ENCODE measurements around the gene TOP3B. TPM values are rescaled to one million over a fixed set of nuclear protein-coding genes. Genes with fewer than 3 reads are reported as not detected.
A peak's percentile ranks its signal among the peaks of the same experiment; 100 is the strongest.

The TOP3B gene
- total RNA-seq, 1 donor from 2014 or later: 27.9 TPM

GRCh38 chr22:21996175-21996720, 13.7 kb upstream of the TOP3B start:
- no peak for FAIRE-seq
- TF ChIP-seq CTCF (IDR thresholded peaks at IDR 0.05; ENCODE audit: insufficient read depth, low read length, severe bottlenecking): no peak
- Histone ChIP-seq H3K4me3 (ENCODE audit: low read depth, low read length) (no peak overlapping the region), H3K36me3 (ENCODE audit: control insufficient read depth, insufficient read depth, low read length) (no peaks in the 10 kb centered on the region), H3K27me3 (ENCODE audit: control insufficient read depth, insufficient read depth, low read length) (no peaks in the 10 kb centered on the region)
- no peak for DNase-seq (ENCODE audit: low read depth)

- H3K36me3 ChIP-seq (ENCODE audit: control insufficient read depth, insufficient read depth, low read length): no peaks in the 10 kb centered on the region
- no peak overlapping the region for H3K4me3 ChIP-seq (ENCODE audit: low read depth, low read length)
- no peak for DNase-seq (ENCODE audit: low read depth)
- TF ChIP-seq CTCF (IDR thresholded peaks at IDR 0.05; ENCODE audit: insufficient read depth, low read length, severe bottlenecking): no peak
- H3K27me3 ChIP-seq (ENCODE audit: control insufficient read depth, insufficient read depth, low read length): no peaks in the 10 kb centered on the region
- peak; percentile 13 for FAIRE-seq
Measured at GRCh38 chr22:21995660-21996059, 13.1 kb upstream of the TOP3B start.

GRCh38 chr22:21994881-21995444, 12.4 kb upstream of the TOP3B start:
- no peak for FAIRE-seq
- no peak for DNase-seq (ENCODE audit: low read depth)
- Histone ChIP-seq H3K27me3 (ENCODE audit: control insufficient read depth, insufficient read depth, low read length) (no peaks in the 10 kb centered on the region), H3K4me3 (ENCODE audit: low read depth, low read length) (no peak overlapping the region), H3K36me3 (ENCODE audit: control insufficient read depth, insufficient read depth, low read length) (no peaks in the 10 kb centered on the region)
- no peak for TF ChIP-seq CTCF (IDR thresholded peaks at IDR 0.05; ENCODE audit: insufficient read depth, low read length, severe bottlenecking)

- FAIRE-seq (no peak), DNase-seq (ENCODE audit: low read depth) (no peak)
- no peak for TF ChIP-seq CTCF (IDR thresholded peaks at IDR 0.05; ENCODE audit: insufficient read depth, low read length, severe bottlenecking)
- Histone ChIP-seq H3K4me3 (ENCODE audit: low read depth, low read length) (no peak overlapping the region), H3K36me3 (ENCODE audit: control insufficient read depth, insufficient read depth, low read length) (no peaks in the 10 kb centered on the region), H3K27me3 (ENCODE audit: control insufficient read depth, insufficient read depth, low read length) (no peaks in the 10 kb centered on the region)
Measured at GRCh38 chr22:21992593-21993237, 10.1 kb upstream of the TOP3B start.

GRCh38 chr22:21991774-21992173, 9.2 kb upstream of the TOP3B start:
- FAIRE-seq (no peak), DNase-seq (ENCODE audit: low read depth) (no peak)
- no peak overlapping the region for H3K4me3 ChIP-seq (ENCODE audit: low read depth, low read length)
- no peaks in the 10 kb centered on the region for H3K27me3 ChIP-seq (ENCODE audit: control insufficient read depth, insufficient read depth, low read length)
- no peak for TF ChIP-seq CTCF (IDR thresholded peaks at IDR 0.05; ENCODE audit: insufficient read depth, low read length, severe bottlenecking)
- H3K36me3 ChIP-seq (ENCODE audit: control insufficient read depth, insufficient read depth, low read length): no peaks in the 10 kb centered on the region

- Histone ChIP-seq H3K36me3 (ENCODE audit: control insufficient read depth, insufficient read depth, low read length) (no peaks in the 10 kb centered on the region), H3K4me3 (ENCODE audit: low read depth, low read length) (no peak overlapping the region), H3K27me3 (ENCODE audit: control insufficient read depth, insufficient read depth, low read length) (no peaks in the 10 kb centered on the region)
- DNase-seq (ENCODE audit: low read depth): no peak
- FAIRE-seq: no peak
- no peak for TF ChIP-seq CTCF (IDR thresholded peaks at IDR 0.05; ENCODE audit: insufficient read depth, low read length, severe bottlenecking)
Measured at GRCh38 chr22:21991304-21991596, 8.7 kb upstream of the TOP3B start.

Data from bronchial epithelial cell (primary cell).